GM19397 (cell line): ENCODE results near the gene ZBTB9.
"Not testable (repeated sequence)": the region's sequence is repeated elsewhere in the genome, so short reads cannot be mapped to it uniquely, and the experiment has no call there.

ENCODE experiments used
- ATAC-seq: cut with Tn5 transposase; IDR thresholded peaks from one replicate; pipeline ENCODE4 v1.9.1; 2021; ENCODE audit warnings: mild to moderate bottlenecking, moderate library complexity; ENCODE audit not compliant: unreplicated experiment

ZBTB9 gene

GRCh38 chr6:33458676-33459075 is 4.3 kb downstream of the ZBTB9 start:
- ATAC-seq: no peak

- ATAC-seq: no peak
Observed at GRCh38 chr6:33459226-33459625, 4.8 kb downstream of the ZBTB9 start.

- ATAC-seq: no peak
Observed at GRCh38 chr6:33466075-33466735, 11.8 kb downstream of the ZBTB9 start.

- no peak for ATAC-seq
Observed at GRCh38 chr6:33467091-33467490, 12.7 kb downstream of the ZBTB9 start.

- ATAC-seq: no peak
Observed at GRCh38 chr6:33469661-33470060, 15.3 kb downstream of the ZBTB9 start.

- ATAC-seq: no peak
Observed at GRCh38 chr6:33477864-33478263, 23.5 kb downstream of the ZBTB9 start.

- ATAC-seq: no peak
Observed at GRCh38 chr6:33481192-33481591, 26.8 kb downstream of the ZBTB9 start.

GRCh38 chr6:33482620-33483019 is 28.2 kb downstream of the ZBTB9 start:
- not testable (repeated sequence) for ATAC-seq

- no peak for ATAC-seq
Observed at GRCh38 chr6:33483678-33484077, 29.3 kb downstream of the ZBTB9 start.

- not testable (repeated sequence) for ATAC-seq
Observed at GRCh38 chr6:33484673-33485262, 30.4 kb downstream of the ZBTB9 start.

- not testable (repeated sequence) for ATAC-seq
Observed at GRCh38 chr6:33485680-33486079, 31.3 kb downstream of the ZBTB9 start.

- no peak for ATAC-seq
Observed at GRCh38 chr6:33488339-33488738, 34.0 kb downstream of the ZBTB9 start.

GRCh38 chr6:33490198-33490597 is 35.8 kb downstream of the ZBTB9 start:
- ATAC-seq: no peak

- no peak for ATAC-seq
Observed at GRCh38 chr6:33490621-33491020, 36.2 kb downstream of the ZBTB9 start.

GRCh38 chr6:33492093-33492492 is 37.7 kb downstream of the ZBTB9 start:
- no peak for ATAC-seq

GRCh38 chr6:33497157-33497556 is 42.8 kb downstream of the ZBTB9 start:
- no peak for ATAC-seq

GRCh38 chr6:33502486-33502885 is 48.1 kb downstream of the ZBTB9 start:
- no peak for ATAC-seq

- no peak for ATAC-seq
Observed at GRCh38 chr6:33504486-33504885, 50.1 kb downstream of the ZBTB9 start.

GRCh38 chr6:33505548-33506370 is 51.4 kb downstream of the ZBTB9 start:
- no peak for ATAC-seq
